ENCODE data around the gene SUPT20HL1. TPM values are rescaled to one million over a fixed set of nuclear protein-coding genes. Genes with fewer than 3 reads are reported as not detected.
"Not testable (repeated sequence)": the region's sequence is repeated elsewhere in the genome, so short reads cannot be mapped to it uniquely, and the experiment has no call there.

SUPT20HL1 gene
- not detected for polyA plus RNA-seq (2013, experiment 1 of 2; ENCODE audit: insufficient read length)
- not detected for polyA plus RNA-seq (2013, experiment 2 of 2; ENCODE audit: insufficient read length)

DNA sequence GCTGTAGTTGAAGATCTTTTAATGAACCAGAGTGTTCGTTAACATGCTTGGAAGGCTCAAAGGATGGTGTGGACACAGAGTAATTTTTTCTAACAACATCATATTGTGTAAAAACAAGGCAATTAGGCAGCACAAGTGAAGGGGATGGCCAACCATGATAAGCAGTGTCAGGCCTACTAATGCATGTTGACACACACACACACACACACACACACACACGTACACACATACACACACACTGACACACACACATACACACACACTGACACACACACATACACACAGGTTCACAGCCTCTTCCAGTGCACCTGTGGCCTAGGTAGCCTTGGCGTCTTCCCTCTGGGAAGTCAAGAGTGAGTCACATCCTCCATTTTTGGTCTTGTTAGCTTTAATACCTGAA is at the start of gene SUPT20HL1:
TSS of gene SUPT20HL1 (plus strand) at position 368 of the 400 bp plus-strand sequence. CDS start 2,122 bp downstream, outside the sequence.
- DNase-seq, result no peak

DNA sequence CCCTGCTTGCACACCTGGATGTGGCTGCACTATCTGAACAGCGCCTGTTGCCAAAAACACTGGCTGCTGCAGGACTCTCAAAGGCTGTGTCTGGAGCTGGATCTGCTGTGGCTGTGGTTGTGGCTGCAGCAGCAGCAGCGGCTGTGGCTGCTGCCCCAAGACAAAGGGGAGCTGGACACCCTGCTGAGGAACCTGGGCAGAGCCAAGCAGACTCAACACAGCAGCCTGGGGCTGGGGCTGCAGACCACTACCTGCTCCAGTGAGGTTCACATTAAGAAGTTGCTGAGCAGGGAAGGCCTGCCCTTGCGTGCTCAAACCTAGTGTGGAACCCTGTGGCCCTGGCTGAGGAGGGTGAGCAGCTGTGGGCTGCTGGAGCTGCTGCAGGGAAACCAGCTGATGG is 49.5 kb upstream of the SUPT20HL1 start:
- DNase-seq, result not testable (repeated sequence)

GRCh38 chrX:24311507-24312248 is 48.8 kb upstream of the SUPT20HL1 start:
- not testable (repeated sequence) for DNase-seq

- not testable (repeated sequence) for DNase-seq
These were observed 48.2 kb upstream of the SUPT20HL1 start for GRCh38 chrX:24312249-24312607.

- DNase-seq, result no peak
These were observed 46.3 kb upstream of the SUPT20HL1 start, which contains the start of gene SUPT20HL2 for GRCh38 chrX:24314019-24314635. SUPT20HL2 (minus strand) TSS chrX:24314069; CDS start chrX:24313315, 754 bp downstream.

DNA sequence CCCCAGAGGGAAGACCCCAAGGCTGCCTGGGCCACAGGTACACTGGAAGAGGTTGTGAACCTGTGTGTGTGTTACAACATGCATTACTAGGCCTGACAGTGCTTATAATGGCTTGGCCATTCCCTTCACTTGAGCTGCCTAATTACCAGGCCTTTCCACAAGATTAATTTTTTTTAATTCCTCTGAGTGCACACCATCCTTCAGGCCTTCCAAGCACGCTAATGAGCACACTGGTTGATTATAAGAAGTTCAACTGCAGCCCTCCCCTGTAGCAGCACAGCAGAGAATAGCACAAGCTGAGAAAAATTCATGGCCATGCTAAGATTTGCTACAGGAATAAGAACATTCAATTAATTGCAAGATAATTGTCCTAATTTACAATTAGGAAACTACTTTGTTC is 44.3 kb upstream of the SUPT20HL1 start:
- DNase-seq, result no peak

- no peak for DNase-seq
These were observed 42.9 kb upstream of the SUPT20HL1 start for GRCh38 chrX:24317567-24317966.

DNA sequence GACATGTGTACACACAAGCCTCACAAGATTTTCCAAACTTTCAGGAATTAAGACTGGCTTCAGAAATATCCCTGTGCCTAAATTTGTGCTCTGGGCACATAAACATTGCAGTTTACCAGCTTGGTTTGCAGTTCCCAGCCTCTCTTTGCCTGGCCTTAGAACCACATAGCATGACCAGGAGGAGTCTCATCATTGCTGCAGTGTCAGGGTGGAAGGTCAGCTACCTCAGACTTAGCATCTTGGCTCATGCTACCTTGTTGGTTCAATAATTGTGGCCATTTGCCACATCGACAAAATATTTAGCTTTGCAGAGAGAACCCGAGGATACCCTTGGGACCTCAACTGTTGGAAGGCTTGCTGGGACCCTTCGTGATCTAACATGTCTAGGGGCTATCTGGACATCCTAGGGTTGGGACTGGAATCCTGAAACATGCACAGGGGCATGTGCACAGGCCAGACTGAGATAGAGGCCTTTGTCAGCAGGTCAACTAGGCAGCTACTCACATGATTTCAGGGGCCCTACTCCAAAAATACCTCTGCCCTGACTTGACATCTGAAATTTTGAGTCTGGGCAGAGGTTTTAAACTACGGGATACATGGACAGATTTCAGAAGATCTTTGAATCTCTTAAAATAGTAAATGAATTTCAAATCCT is 38.6 kb upstream of the SUPT20HL1 start:
- DNase-seq, result no peak

GRCh38 chrX:24325231-24325630 is 35.2 kb upstream of the SUPT20HL1 start:
- no peak for DNase-seq

- peak; percentile 67 for DNase-seq
These were observed 27.6 kb upstream of the SUPT20HL1 start for GRCh38 chrX:24332878-24333277.

DNA sequence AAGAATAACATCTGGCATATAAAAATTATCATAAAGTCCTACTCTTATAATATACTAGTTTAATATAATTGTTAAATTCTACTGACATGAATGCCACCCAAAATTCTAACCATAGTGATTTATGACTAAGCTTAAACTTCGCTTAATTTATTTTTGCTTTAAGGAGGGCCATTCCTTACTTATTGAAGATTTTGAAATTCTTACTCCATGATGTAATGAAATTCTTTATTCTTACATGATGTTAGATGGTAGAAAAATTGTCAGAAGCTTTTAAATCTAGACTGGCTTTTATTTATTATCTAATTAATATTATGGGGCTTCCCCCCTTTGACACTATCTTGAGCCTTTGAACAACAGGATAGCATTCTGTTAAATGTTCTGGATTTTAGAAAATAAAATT is 27.1 kb upstream of the SUPT20HL1 start:
- DNase-seq, result peak; percentile 67

GRCh38 chrX:24334461-24334860 is 26.0 kb upstream of the SUPT20HL1 start:
- DNase-seq, result no peak

DNA sequence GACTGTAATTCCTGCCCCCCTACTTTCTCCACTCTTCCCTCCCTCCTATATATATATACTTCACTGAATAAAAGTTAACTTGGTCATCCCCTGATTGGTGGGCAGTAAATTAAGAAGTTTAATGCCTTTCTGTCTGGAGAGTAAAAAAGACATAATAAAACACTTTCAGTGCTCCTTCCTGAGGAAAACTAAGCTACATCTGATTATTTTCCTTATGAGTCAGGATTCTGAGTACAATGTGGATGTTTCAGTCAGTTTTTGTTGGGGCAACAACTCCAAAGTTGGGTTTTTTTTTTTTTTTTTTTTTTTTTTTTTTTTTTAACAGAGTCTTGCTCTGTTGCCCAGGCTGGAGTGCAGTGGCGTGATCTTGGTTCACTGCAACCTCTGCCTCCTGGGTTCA is 24.6 kb upstream of the SUPT20HL1 start:
- peak; percentile 32 for DNase-seq

DNA sequence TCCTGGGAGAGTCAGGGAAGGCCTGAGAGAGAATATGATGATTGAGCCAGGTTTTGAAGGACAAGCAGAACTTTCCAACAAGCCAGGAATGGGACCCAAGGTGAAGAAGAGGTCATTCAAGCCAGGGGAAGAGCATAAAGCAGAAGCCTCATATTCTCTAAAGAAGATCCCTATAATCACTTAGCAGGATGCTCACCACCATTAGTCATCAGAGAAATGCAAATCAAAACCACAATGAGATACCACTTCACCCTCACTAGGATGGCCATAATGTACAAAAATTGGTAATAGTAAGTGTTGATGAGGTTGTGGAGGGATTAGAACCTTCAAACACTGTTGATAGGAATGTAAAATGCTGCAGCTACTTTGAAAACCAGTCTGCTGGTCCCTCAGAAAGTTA is 20.5 kb upstream of the SUPT20HL1 start:
- peak; percentile 23 for DNase-seq

DNA sequence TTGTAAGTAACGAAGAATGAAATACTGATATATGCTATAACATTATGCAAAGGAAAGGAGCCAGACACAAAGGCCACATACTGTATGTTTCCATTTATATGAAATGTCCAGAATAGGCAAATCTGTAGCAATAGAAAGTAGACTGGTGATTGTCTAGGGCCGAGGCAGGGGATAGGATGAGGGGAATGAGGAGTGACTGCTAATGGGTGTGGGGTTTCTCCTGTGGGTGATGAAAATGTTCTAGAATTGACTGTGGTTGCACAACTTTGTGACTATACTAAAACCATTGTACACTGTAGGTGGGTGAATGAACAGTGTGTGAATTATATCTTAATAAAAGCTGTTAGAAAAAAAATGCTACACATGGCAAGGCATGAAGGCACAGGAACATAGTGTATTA is 19.9 kb upstream of the SUPT20HL1 start:
- no peak for DNase-seq

DNA sequence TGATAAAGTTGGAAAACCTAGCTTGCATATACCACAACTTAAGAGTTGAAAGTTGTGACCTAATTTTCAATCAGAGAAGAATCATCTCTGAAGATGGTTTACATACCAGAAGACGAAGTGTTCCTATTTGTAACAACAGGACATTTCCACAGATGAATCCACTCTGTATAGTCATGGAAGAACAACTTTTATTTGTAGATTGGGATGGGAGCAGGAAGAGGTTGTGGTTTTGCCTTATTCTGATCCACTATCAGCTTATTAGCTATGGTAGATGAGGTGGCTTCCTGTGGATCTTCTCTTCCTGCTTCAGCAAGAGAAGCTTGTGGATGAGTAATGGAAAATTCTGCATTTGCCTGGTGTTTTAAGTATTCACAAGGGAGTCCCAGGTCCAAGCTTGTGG is 18.6 kb upstream of the SUPT20HL1 start:
- peak; percentile 79 for DNase-seq

- no peak for DNase-seq
These were observed 16.7 kb upstream of the SUPT20HL1 start for GRCh38 chrX:24343719-24344118.

GRCh38 chrX:24347881-24348280 is 12.6 kb upstream of the SUPT20HL1 start:
- DNase-seq, result no peak

GRCh38 chrX:24350217-24350616 is 10.2 kb upstream of the SUPT20HL1 start:
- no peak for DNase-seq

- no peak for DNase-seq
These were observed 5.3 kb upstream of the SUPT20HL1 start for GRCh38 chrX:24355095-24355494.

DNA sequence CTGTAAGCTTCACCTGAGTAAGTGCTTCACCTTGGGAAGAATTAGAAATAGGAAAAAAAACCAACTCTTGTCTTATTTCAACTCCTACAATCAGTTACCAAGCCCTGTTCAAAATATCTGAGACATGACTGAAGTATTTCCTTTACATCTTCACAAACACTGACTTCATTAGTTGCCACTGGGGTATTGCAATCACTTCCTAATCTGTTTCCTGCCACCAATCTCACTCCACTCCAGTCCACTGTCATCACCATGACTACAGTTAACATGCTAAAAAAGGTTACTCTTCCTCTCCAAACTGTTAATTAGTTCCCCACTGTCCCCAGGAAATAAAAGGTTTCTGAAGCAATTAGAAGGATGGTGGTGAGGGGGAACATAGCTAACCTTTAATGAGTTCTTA is 3.3 kb upstream of the SUPT20HL1 start:
- no peak for DNase-seq

DNA sequence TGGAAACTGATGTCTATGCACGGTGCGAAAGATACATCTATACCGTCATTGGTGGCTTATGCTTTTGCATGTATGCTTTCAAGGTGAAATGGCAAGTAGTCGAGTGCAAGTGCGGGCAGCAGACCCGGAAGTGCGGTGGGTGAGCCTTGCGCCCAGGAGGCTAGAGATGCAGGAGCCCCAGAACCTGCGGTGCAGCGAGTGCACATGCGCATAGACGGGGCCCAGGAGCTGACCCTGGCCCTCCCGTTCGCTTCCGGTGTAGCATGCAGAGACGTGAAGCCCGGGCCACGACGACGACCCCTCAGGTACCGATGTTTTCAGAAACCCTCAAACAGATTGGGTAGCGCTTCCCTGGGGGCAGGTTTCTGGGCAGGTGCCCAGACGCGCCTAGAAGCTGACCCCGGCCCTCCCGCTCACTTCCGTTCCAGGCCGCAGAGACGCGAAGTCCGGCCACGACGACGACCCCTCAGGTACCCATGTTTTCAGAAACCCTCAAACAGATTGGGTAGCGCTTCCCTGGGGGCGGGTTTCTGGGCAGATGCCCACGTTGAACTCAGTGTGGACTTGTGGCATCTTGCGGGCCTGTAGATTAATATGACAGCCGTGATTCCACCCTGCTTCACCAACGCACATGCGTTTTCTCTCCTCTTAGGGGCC is 1.8 kb downstream of the SUPT20HL1 start:
- DNase-seq, result not testable (repeated sequence)

Measured in fibroblast of skin of scalp (primary cell).